SK-N-SH (cell line): ENCODE measurements around the gene AR. TPM values are rescaled to one million over a fixed set of nuclear protein-coding genes. Genes with fewer than 3 reads are reported as not detected.

Experiments
- CTCF ChIA-PET: fragments of 300-600, 350-600 bp; formaldehyde crosslinking; extraction: SDS; loops from one replicate; lab custom pipeline; 2021; lab: Yijun Ruan, JAX
- POLR2A ChIA-PET: fragments of 350-600 bp; sonication (Branson Sonifier 250); formaldehyde crosslinking; extraction: SDS; loops from one replicate; lab custom pipeline; 2020; ENCODE audit warnings: antibody characterized with exemption, inconsistent platforms; lab: Yijun Ruan, JAX
- DNase-seq: peaks from one replicate; pipeline ENCODE4 v3.0.0; 2012
- H2AFZ ChIP-seq: fragments of 200-600 bp; sonication (generic); 2 replicates; pipeline ENCODE4 v1.8.1; 2016; ENCODE audit warnings: antibody characterized with exemption, mild to moderate bottlenecking, low read depth
- H3F3A ChIP-seq: fragments of 200-600 bp; sonication (generic); replicated peaks from 2 replicates; pipeline ENCODE3; 2016; ENCODE audit warnings: antibody characterized with exemption, mild to moderate bottlenecking; ENCODE audit not compliant: insufficient read depth
- H3K27ac ChIP-seq, 2 experiments: fragments of 200-500 bp in 1 of 2; fragments of 200-600 bp in 1 of 2; sonication (Bioruptor generic) in 1 of 2; sonication (generic), shearing (Covaris generic) in 1 of 2; 2 replicates each; pipeline versions ENCODE4 v1.5.1 to v1.6.1; 2014 to 2016; ENCODE audit warnings: low read depth in 2 of 2, inconsistent platforms in 1 of 2, low read length in 1 of 2, mild to moderate bottlenecking in 1 of 2, mixed read lengths in 1 of 2
- H3K27me3 ChIP-seq: fragments of 200-600 bp; sonication (generic), shearing (Covaris generic); 2 replicates; pipeline ENCODE4 v1.6.1; 2016; ENCODE audit warnings: mixed run types; ENCODE audit not compliant: insufficient read depth
- H3K36me3 ChIP-seq, 2 experiments: fragments of 200-500 bp in 1 of 2; fragments of 200-600 bp in 1 of 2; sonication (Bioruptor generic) in 1 of 2; sonication (generic) in 1 of 2; replicated peaks in 1 of 2; 2 replicates each; pipeline versions ENCODE3 to v1.5.1; 2014 to 2016; ENCODE audit warnings: low read length in 1 of 2, mild to moderate bottlenecking in 1 of 2; ENCODE audit not compliant: insufficient read depth in 2 of 2, control insufficient read depth in 1 of 2
- H3K4me1 ChIP-seq, 2 experiments: fragments of 200-500 bp in 1 of 2; fragments of 200-600 bp in 1 of 2; sonication (Bioruptor generic) in 1 of 2; sonication (generic), shearing (Covaris generic) in 1 of 2; 2 replicates each; pipeline versions ENCODE4 v1.5.1 to v1.6.1; 2014 to 2016; ENCODE audit warnings: low read depth in 1 of 2, low read length in 1 of 2, mixed run types in 1 of 2; ENCODE audit not compliant: insufficient read depth in 2 of 2, control insufficient read depth in 1 of 2
- H3K4me2 ChIP-seq: fragments of 200-600 bp; sonication (generic), shearing (Covaris generic); 2 replicates; pipeline ENCODE4 v1.6.1; 2017; ENCODE audit warnings: mixed run types
- H3K4me3 ChIP-seq, 2 experiments: fragments of 200-500 bp in 1 of 2; fragments of 200-600 bp in 1 of 2; sonication (Bioruptor generic) in 1 of 2; sonication (generic), shearing (Covaris generic) in 1 of 2; 2 replicates each; pipeline versions ENCODE4 v1.5.1 to v1.8.1; 2014 to 2016; ENCODE audit warnings: low read depth in 2 of 2, inconsistent platforms in 1 of 2, low read length in 1 of 2, mild to moderate bottlenecking in 1 of 2, mixed read lengths in 1 of 2, moderate library complexity in 1 of 2
- H3K79me2 ChIP-seq: fragments of 200-600 bp; sonication (generic); 2 replicates; pipeline ENCODE4 v1.8.1; 2017; ENCODE audit warnings: mild to moderate bottlenecking; ENCODE audit not compliant: insufficient read depth
- H3K9ac ChIP-seq: fragments of 200-600 bp; sonication (generic); 2 replicates; pipeline ENCODE4 v1.6.1; 2017; ENCODE audit warnings: mixed run types
- H3K9me2 ChIP-seq: fragments of 200-600 bp; sonication (generic); 2 replicates; pipeline ENCODE4 v1.6.1; 2017; ENCODE audit warnings: mixed run types
- H3K9me3 ChIP-seq: fragments of 200-600 bp; sonication (generic); 2 replicates; pipeline ENCODE4 v1.6.1; 2017; ENCODE audit warnings: mixed run types, mild to moderate bottlenecking, moderate library complexity
- H4K20me1 ChIP-seq: fragments of 200-600 bp; sonication (generic); 2 replicates; pipeline ENCODE4 v1.6.1; 2017; ENCODE audit warnings: mild to moderate bottlenecking, mixed run types; ENCODE audit not compliant: insufficient read depth
- CTCF ChIP-seq: fragments of 200-600 bp; sonication (generic); IDR thresholded peaks from 2 replicates; pipeline ENCODE4 v1.6.1; 2017; ENCODE audit warnings: antibody characterized with exemption, mild to moderate bottlenecking, moderate library complexity
- ELF1 ChIP-seq: IDR thresholded peaks from 2 replicates; pipeline ENCODE4 v1.4.0; 2012
- EP300 ChIP-seq, 2 experiments: IDR thresholded peaks; 2 replicates each; pipeline versions ENCODE4 v1.4.0 to v1.6.1; 2012; ENCODE audit warnings: borderline replicate concordance in 1 of 2, low read depth in 1 of 2, low read length in 1 of 2
- EZH2phosphoT487 ChIP-seq: fragments of 200-600 bp; sonication (generic); IDR thresholded peaks from 2 replicates; pipeline ENCODE4 v1.6.1; 2017; ENCODE audit warnings: low read depth, mixed run types, mild to moderate bottlenecking, antibody characterized with exemption, moderate library complexity, borderline replicate concordance
- FOSL2 ChIP-seq: IDR thresholded peaks from 2 replicates; pipeline ENCODE4 v1.4.0; 2012; ENCODE audit warnings: low read depth, mild to moderate bottlenecking, moderate library complexity, borderline replicate concordance
- FOXJ3 ChIP-seq: sonication (generic); formaldehyde crosslinking; IDR thresholded peaks from 2 replicates; pipeline ENCODE4 v1.5.1; 2020; ENCODE audit warnings: mild to moderate bottlenecking, missing genetic modification reagents
- FOXM1 ChIP-seq: IDR thresholded peaks from 2 replicates; pipeline ENCODE4 v1.4.0; 2012; ENCODE audit warnings: low read depth, mild to moderate bottlenecking
- MEF2A ChIP-seq: IDR thresholded peaks from 2 replicates; pipeline ENCODE4 v1.4.0; 2012; ENCODE audit warnings: low read depth, borderline replicate concordance
- NFIC ChIP-seq: IDR thresholded peaks from 2 replicates; pipeline ENCODE4 v1.4.0; 2012; ENCODE audit warnings: borderline replicate concordance
- NRF1 ChIP-seq: IDR thresholded peaks from 2 replicates; pipeline ENCODE4 v1.6.1; 2012; ENCODE audit warnings: low read depth, mild to moderate bottlenecking, low read length
- POLR2AphosphoS5 ChIP-seq: IDR thresholded peaks from 2 replicates; pipeline ENCODE4 v1.6.1; 2012; ENCODE audit warnings: low read depth, low read length
- RAD21 ChIP-seq: IDR thresholded peaks from 2 replicates; pipeline ENCODE4 v1.6.1; 2012; ENCODE audit warnings: mild to moderate bottlenecking, low read length
- RCOR1 ChIP-seq: fragments of 150-350 bp; IDR thresholded peaks from 2 replicates; pipeline ENCODE4 v1.6.1; 2017; ENCODE audit warnings: antibody characterized with exemption, low read length
- RXRA ChIP-seq: IDR thresholded peaks from 2 replicates; pipeline ENCODE4 v1.4.0; 2012; ENCODE audit warnings: low read depth, mild to moderate bottlenecking, borderline replicate concordance
- SIN3A ChIP-seq: IDR thresholded peaks from 2 replicates; pipeline ENCODE4 v1.6.1; 2012; ENCODE audit warnings: low read depth, mild to moderate bottlenecking, low read length, moderate library complexity, borderline replicate concordance
- USF1 ChIP-seq: IDR thresholded peaks from 2 replicates; pipeline ENCODE4 v1.4.0; 2012; ENCODE audit warnings: low read depth, borderline replicate concordance
- YY1 ChIP-seq: IDR thresholded peaks from 2 replicates; pipeline ENCODE4 v1.4.0; 2012; ENCODE audit warnings: low read depth, mild to moderate bottlenecking
- WGBS: methylation state at CpG from one replicate; pipeline ENCODE4 v1.1.6; 2017; ENCODE audit warnings: low lambda C conversion rate; 5-methylcytosine and 5-hydroxymethylcytosine counted together
- polyA plus RNA-seq, 3 experiments: library from polyadenylated mRNA; depleted of rRNA; stranded (reverse); fragments of >200 nt; gene quantifications; 2 replicates each; pipeline ENCODE4 v1.2.3, GENCODE V29; 2012

The AR gene
- polyA plus RNA-seq, 1 of the 3 experiments (the other 2 are of a cell fraction), result not detected

- no peak for TF ChIP-seq USF1
- TF ChIP-seq RAD21, result no peak
- no peak for TF ChIP-seq EP300 (IDR thresholded peaks at IDR 0.05; ENCODE audit: borderline replicate concordance in 1 of 2, low read depth in 1 of 2, low read length in 1 of 2)
- no peak for TF ChIP-seq YY1
- no peak for TF ChIP-seq RCOR1
Observed at GRCh38 chrX:67651437-67652142, 107.8 kb downstream of the AR start (continued).

- Histone ChIP-seq H3K9me3 (no peaks in the 10 kb centered on the region), H2AFZ (no peak overlapping the region), H3K27me3 (no peaks in the 10 kb centered on the region), H3K4me1 (no peaks in the 10 kb centered on the region), H3F3A (no peaks in the 10 kb centered on the region), H3K27ac (no peak overlapping the region), H3K9ac (no peak overlapping the region), H4K20me1 (no peaks in the 10 kb centered on the region), H3K36me3 (no peaks in the 10 kb centered on the region), H3K79me2 (no peaks in the 10 kb centered on the region), H3K9me2 (no peaks in the 10 kb centered on the region), H3K4me3 (no peak overlapping the region), H3K4me2 (no peak overlapping the region)
- DNase-seq, result no peak
- TF ChIP-seq NFIC, result no peak
- TF ChIP-seq SIN3A, result no peak
- no peak for TF ChIP-seq MEF2A
- TF ChIP-seq FOXJ3 (CRISPR knock-in tag), result no peak
- TF ChIP-seq NRF1, result no peak
- no peak for TF ChIP-seq EZH2phosphoT487
- no peak for TF ChIP-seq RXRA
- ChIA-PET POLR2A (no interaction called here), CTCF (no interaction called here)
Observed at GRCh38 chrX:67652543-67652942, 108.7 kb downstream of the AR start.

GRCh38 chrX:67654301-67654700 lies 110.5 kb downstream of the AR start:
- ChIA-PET POLR2A (no interaction called here), CTCF (no interaction called here)
- Histone ChIP-seq H3K4me2 (no peak overlapping the region), H3K9ac (no peak overlapping the region), H3K4me3 (no peak overlapping the region), H3K27me3 (no peaks in the 10 kb centered on the region), H3K79me2 (no peaks in the 10 kb centered on the region), H3K27ac (no peak overlapping the region), H2AFZ (no peak overlapping the region), H3K36me3 (no peaks in the 10 kb centered on the region), H3K9me3 (no peaks in the 10 kb centered on the region), H3F3A (no peaks in the 10 kb centered on the region), H3K4me1 (no peaks in the 10 kb centered on the region), H4K20me1 (no peaks in the 10 kb centered on the region), H3K9me2 (no peaks in the 10 kb centered on the region)
- no peak for DNase-seq
- TF ChIP-seq NRF1 (no peak), FOSL2 (no peak), POLR2AphosphoS5 (no peak), CTCF (no peak), FOXM1 (no peak), EP300 (IDR thresholded peaks at IDR 0.05; ENCODE audit: borderline replicate concordance in 1 of 2, low read depth in 1 of 2, low read length in 1 of 2) (no peak), ELF1 (no peak)
- 0% methylated on average over 1 of the region's 1 CpG for WGBS
